Endothelial cell of umbilical vein (primary cell): ENCODE data around the gene AURKA. TPM values are rescaled to one million over a fixed set of nuclear protein-coding genes. Genes with fewer than 3 reads are reported as not detected.

Experiments
- BruUV-seq: library from RNA; stranded (reverse); fragments of 400-500 nt; replicated peaks from 2 replicates; lab custom pipeline; 2021; lab: Mats Ljungman, UMichigan
- CTCF ChIA-PET: fragments of 300-600, 350-600 bp; sonication (Branson Sonifier 250); formaldehyde crosslinking; loops from one replicate; lab custom pipeline; 2021; ENCODE audit warnings: antibody characterized with exemption, inconsistent platforms; lab: Charles Lee
- POLR2A ChIA-PET: fragments of 300-600, 350-600 bp; sonication (Branson Sonifier 250); formaldehyde crosslinking; loops from one replicate; lab custom pipeline; 2021; ENCODE audit warnings: antibody characterized with exemption, inconsistent platforms; lab: Charles Lee
- DNase-seq: peaks from one replicate; pipeline ENCODE4 v3.0.0-alpha.2; 2011; ENCODE audit warnings: low read depth, low spot score
- FAIRE-seq: peaks from 2 replicates; lab custom pipeline; 2011; peaks lifted over from hg19 to GRCh38; lab: Jason Lieb, UNC
- H2AFZ ChIP-seq: 2 replicates; pipeline ENCODE4 v1.6.0; 2012; ENCODE audit warnings: low read depth, low read length, control low read depth, inconsistent platforms
- H3K27ac ChIP-seq: 2 replicates; pipeline ENCODE4 v1.5.1; 2011; ENCODE audit warnings: low read depth, mild to moderate bottlenecking, control low read depth, low read length, moderate library complexity; ENCODE audit not compliant: insufficient read depth
- H3K27me3 ChIP-seq, 2 experiments: 2 replicates each; pipeline versions ENCODE4 v1.6.0 to v1.6.1; 2011; ENCODE audit warnings: low read length in 2 of 2, mixed read lengths in 1 of 2; ENCODE audit not compliant: control insufficient read depth in 2 of 2, insufficient read depth in 2 of 2
- H3K36me3 ChIP-seq, 2 experiments: 2 replicates in 1 of 2; 3 replicates in 1 of 2; pipeline ENCODE4 v1.5.1; 2011; ENCODE audit warnings: low read length in 2 of 2, mild to moderate bottlenecking in 1 of 2, moderate library complexity in 1 of 2; ENCODE audit not compliant: control insufficient read depth in 2 of 2, insufficient read depth in 2 of 2; ENCODE audit errors: extremely low read depth in 1 of 2
- H3K4me1 ChIP-seq: 3 replicates; pipeline ENCODE4 v1.5.1; 2011; ENCODE audit warnings: mild to moderate bottlenecking, low read length; ENCODE audit not compliant: control insufficient read depth, insufficient read depth; ENCODE audit errors: extremely low read depth
- H3K4me2 ChIP-seq: 2 replicates; pipeline ENCODE4 v1.6.1; 2011; ENCODE audit warnings: low read length, control low read depth, mixed read lengths; ENCODE audit not compliant: insufficient read depth
- H3K4me3 ChIP-seq, 3 experiments: fragments of 200-600 bp in 1 of 3; sonication (generic), shearing (Covaris generic) in 1 of 3; replicated peaks in 1 of 3; 2 replicates each; pipeline ENCODE4 v1.5.1; 2011 to 2016; ENCODE audit warnings: control low read depth in 3 of 3, low read length in 3 of 3, mild to moderate bottlenecking in 2 of 3, inconsistent platforms in 1 of 3, low read depth in 1 of 3, moderate library complexity in 1 of 3; ENCODE audit not compliant: insufficient read depth in 1 of 3
- H3K79me2 ChIP-seq: 2 replicates; pipeline ENCODE4 v1.6.0; 2012; ENCODE audit warnings: low read length, inconsistent platforms; ENCODE audit not compliant: control insufficient read depth, insufficient read depth
- H3K9ac ChIP-seq: replicated peaks from 2 replicates; pipeline ENCODE3; 2011; ENCODE audit warnings: low read length, control low read depth; ENCODE audit not compliant: insufficient read depth; ENCODE audit errors: extremely low read depth
- H3K9me1 ChIP-seq: replicated peaks from 3 replicates; pipeline ENCODE4 v1.6.0; 2011; ENCODE audit warnings: mild to moderate bottlenecking, low read length; ENCODE audit not compliant: control insufficient read depth, insufficient read depth; ENCODE audit errors: extremely low read depth
- H3K9me3 ChIP-seq: replicated peaks from 2 replicates; pipeline ENCODE4 v1.5.1; 2012; ENCODE audit warnings: low read length, inconsistent platforms; ENCODE audit not compliant: control insufficient read depth, insufficient read depth
- H4K20me1 ChIP-seq: replicated peaks from 2 replicates; pipeline ENCODE3; 2011; ENCODE audit warnings: mild to moderate bottlenecking, low read length; ENCODE audit not compliant: control insufficient read depth, insufficient read depth; ENCODE audit errors: extremely low read depth
- EZH2 ChIP-seq: IDR thresholded peaks from 2 replicates; pipeline ENCODE4 v1.6.1; 2012; ENCODE audit warnings: borderline replicate concordance, low read depth, mild to moderate bottlenecking, moderate library complexity, low read length, inconsistent platforms; ENCODE audit not compliant: severe bottlenecking
- FOS ChIP-seq: IDR thresholded peaks from 2 replicates; pipeline ENCODE4 v1.6.1; 2011; ENCODE audit warnings: mild to moderate bottlenecking, low read length, moderate library complexity, borderline replicate concordance; ENCODE audit not compliant: insufficient read depth
- GATA2 ChIP-seq: IDR thresholded peaks from 2 replicates; pipeline ENCODE4 v1.7.0; 2011; ENCODE audit warnings: low read depth, mild to moderate bottlenecking, moderate library complexity, mixed read lengths, low read length; ENCODE audit not compliant: insufficient read length, insufficient read depth
- JUN ChIP-seq: IDR thresholded peaks from 2 replicates; pipeline ENCODE4 v1.6.1; 2011; ENCODE audit warnings: borderline replicate concordance, low read depth; ENCODE audit not compliant: insufficient read length, insufficient read depth
- MYC ChIP-seq: IDR thresholded peaks from one replicate; pipeline ENCODE4 v1.6.1; 2011; ENCODE audit warnings: mild to moderate bottlenecking, low read depth, low read length
- POLR2A ChIP-seq: IDR thresholded peaks from 2 replicates; pipeline ENCODE4 v1.6.1; 2012; ENCODE audit warnings: low read depth, mild to moderate bottlenecking, control low read depth, low read length
- POLR2AphosphoS5 ChIP-seq: IDR thresholded peaks from 2 replicates; pipeline ENCODE4 v1.6.1; 2012; ENCODE audit warnings: low read depth, mild to moderate bottlenecking, control low read depth, low read length, moderate library complexity; ENCODE audit not compliant: insufficient read depth
- dilution Hi-C: fragments of 300-500 bp; cut with MboI; formaldehyde crosslinking; loops from one replicate; pipeline ENCODE4 v1.15.0; 2019; ENCODE audit warnings: low sequenced_read_pairs; ENCODE audit not compliant: extremely low pct_ligation_motif_present
- intact Hi-C: fragments of 100-400 bp; cut with micrococcal nuclease; formaldehyde crosslinking; loops from one replicate; pipeline ENCODE4 v1.10.0; 2022
- polyA plus RNA-seq, 4 experiments: library from polyadenylated mRNA; depleted of rRNA in 3 of 4; stranded (reverse) in 3 of 4; unstranded in 1 of 4; fragments of >200 nt; gene quantifications; 2 replicates each; pipeline versions ENCODE4 v1.2.1 to v1.2.3, GENCODE V29; 2011 to 2012; ENCODE audit warnings: missing spikeins in 1 of 4
- total RNA-seq: library from RNA; stranded (reverse); gene quantifications from 2 replicates; pipeline ENCODE4 v1.2.3, GENCODE V29; 2021
- TF ChIP-seq, protein P1 (sequence below), 2 donors: IDR thresholded peaks; 1 replicate in 1 of 2; 2 replicates in 1 of 2; pipeline ENCODE4 v1.5.1; 2011; ENCODE audit warnings: low read length in 2 of 2, mild to moderate bottlenecking in 2 of 2, moderate library complexity in 2 of 2, control low read depth in 1 of 2, inconsistent platforms in 1 of 2, low read depth in 1 of 2; ENCODE audit not compliant: insufficient read depth in 1 of 2; ENCODE audit errors: extremely low read depth in 1 of 2
- TF ChIP-seq, protein P2 (sequence below): IDR thresholded peaks from 2 replicates; pipeline ENCODE4 v1.6.1; 2011; ENCODE audit not compliant: insufficient read depth, insufficient read length

The AURKA gene
- total and polyA plus RNA-seq, 2 donors (not counting 3 experiments of a cell fraction or from before 2014, with no cell fraction given) = 33.1 to 56.9 TPM

DNA sequence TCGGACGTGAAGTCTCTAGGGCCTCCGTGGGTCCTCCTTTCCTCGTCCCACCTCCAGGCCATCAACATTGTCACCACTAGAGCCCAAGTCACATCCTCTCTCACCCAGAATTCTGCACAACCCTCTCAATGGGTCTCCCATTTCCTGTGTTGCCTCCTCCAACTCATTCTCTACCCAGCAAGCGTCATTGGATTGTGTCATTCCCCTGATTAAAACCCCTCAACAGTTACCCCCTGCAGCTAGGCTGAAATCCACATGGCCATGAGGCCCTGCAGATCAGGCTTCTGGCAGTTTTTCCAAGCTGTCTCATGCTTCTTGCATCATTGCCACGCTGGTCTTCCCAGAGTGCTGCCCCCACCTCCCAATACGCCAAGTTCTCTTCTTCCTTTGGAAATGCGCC lies 46.1 kb downstream of the AURKA start:
- intact Hi-C loops (no loop called here), dilution Hi-C loops (no loop called here)
- Histone ChIP-seq H3K27ac (no peak overlapping the region), H3K9me1 (no peaks in the 10 kb centered on the region), H3K4me2 (no peak overlapping the region), H3K9ac (no peak overlapping the region), H3K79me2 (no peaks in the 10 kb centered on the region), H2AFZ (no peak overlapping the region), H3K36me3 (no peaks in the 10 kb centered on the region), H3K27me3 (peaks cover 8 to 11% of the 10 kb centered on the region in 2 experiments), H3K4me3 (no peak overlapping the region), H4K20me1 (no peaks in the 10 kb centered on the region), H3K9me3 (no peaks in the 10 kb centered on the region), H3K4me1 (no peaks in the 10 kb centered on the region)
- ChIA-PET CTCF (interaction anchor here (1.0 to 4.2 kb wide), 3 partner anchors 1665 to 1678 kb away, joined by 4 to 97 read pairs (median 5); no protein-coding TSS in a partner anchor), POLR2A (no interaction called here)
- TF ChIP-seq JUN = no peak
- TF ChIP-seq, protein P1, sequence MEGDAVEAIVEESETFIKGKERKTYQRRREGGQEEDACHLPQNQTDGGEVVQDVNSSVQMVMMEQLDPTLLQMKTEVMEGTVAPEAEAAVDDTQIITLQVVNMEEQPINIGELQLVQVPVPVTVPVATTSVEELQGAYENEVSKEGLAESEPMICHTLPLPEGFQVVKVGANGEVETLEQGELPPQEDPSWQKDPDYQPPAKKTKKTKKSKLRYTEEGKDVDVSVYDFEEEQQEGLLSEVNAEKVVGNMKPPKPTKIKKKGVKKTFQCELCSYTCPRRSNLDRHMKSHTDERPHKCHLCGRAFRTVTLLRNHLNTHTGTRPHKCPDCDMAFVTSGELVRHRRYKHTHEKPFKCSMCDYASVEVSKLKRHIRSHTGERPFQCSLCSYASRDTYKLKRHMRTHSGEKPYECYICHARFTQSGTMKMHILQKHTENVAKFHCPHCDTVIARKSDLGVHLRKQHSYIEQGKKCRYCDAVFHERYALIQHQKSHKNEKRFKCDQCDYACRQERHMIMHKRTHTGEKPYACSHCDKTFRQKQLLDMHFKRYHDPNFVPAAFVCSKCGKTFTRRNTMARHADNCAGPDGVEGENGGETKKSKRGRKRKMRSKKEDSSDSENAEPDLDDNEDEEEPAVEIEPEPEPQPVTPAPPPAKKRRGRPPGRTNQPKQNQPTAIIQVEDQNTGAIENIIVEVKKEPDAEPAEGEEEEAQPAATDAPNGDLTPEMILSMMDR (IDR thresholded peaks at IDR 0.05; ENCODE audit: extremely low read depth in 1 of 2, insufficient read depth in 1 of 2, low read depth in 1 of 2, low read length in 2 of 2) = no peak
- TF ChIP-seq EZH2 = no peak
- no peak for TF ChIP-seq GATA2
- TF ChIP-seq MYC = no peak
- TF ChIP-seq, protein P2, sequence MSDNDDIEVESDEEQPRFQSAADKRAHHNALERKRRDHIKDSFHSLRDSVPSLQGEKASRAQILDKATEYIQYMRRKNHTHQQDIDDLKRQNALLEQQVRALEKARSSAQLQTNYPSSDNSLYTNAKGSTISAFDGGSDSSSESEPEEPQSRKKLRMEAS = no peak
- no peak for TF ChIP-seq FOS
- no peak for TF ChIP-seq POLR2AphosphoS5
- TF ChIP-seq POLR2A = no peak
- no TSS peak for BruUV-seq
- no peak for FAIRE-seq
- no peak for DNase-seq
